K562 (cell line): ENCODE measurements around the gene CNIH1. TPM values are rescaled to one million over a fixed set of nuclear protein-coding genes. Genes with fewer than 3 reads are reported as not detected.

Experiments
- CBX1 ChIP-seq: sonication (generic); IDR thresholded peaks from 2 replicates; pipeline ENCODE4 v1.6.1; 2016; ENCODE audit warnings: antibody characterized with exemption, low read depth, mild to moderate bottlenecking
- CHD1 ChIP-seq: fragments of 200-600 bp; sonication (generic); IDR thresholded peaks from one replicate; pipeline ENCODE4 v1.6.1; 2012; ENCODE audit warnings: mild to moderate bottlenecking, moderate library complexity, low read length, inconsistent platforms
- CXXC5 ChIP-seq: fragments of 250-450 bp; sonication (Bioruptor Pico); IDR thresholded peaks from 2 replicates; pipeline ENCODE4 v1.8.0; 2022; ENCODE audit warnings: inconsistent platforms, mild to moderate bottlenecking, moderate library complexity
- GABPA ChIP-seq: fragments of 200-800 bp; sonication (Bioruptor generic); conservative IDR thresholded peaks from 2 replicates; pipeline ENCODE4 v1.6.1; 2016; ENCODE audit warnings: low read depth, missing genetic modification characterization, missing compliant biosample characterization
- MED1 ChIP-seq: sonication (generic); formaldehyde crosslinking; IDR thresholded peaks from 2 replicates; pipeline ENCODE4 v1.8.1; 2023; ENCODE audit warnings: missing genetic modification reagents, borderline replicate concordance
- PHTF2 ChIP-seq: fragments of 250-450 bp; sonication (Bioruptor Pico); IDR thresholded peaks from 2 replicates; pipeline ENCODE4 v1.5.0; 2021; ENCODE audit warnings: mild to moderate bottlenecking
- STAG1 ChIP-seq: sonication (generic); formaldehyde crosslinking; IDR thresholded peaks from 2 replicates; pipeline ENCODE4 v1.5.0; 2020; ENCODE audit warnings: missing genetic modification reagents, borderline replicate concordance
- ZKSCAN3 ChIP-seq: fragments of 250-450 bp; sonication (Bioruptor Pico); IDR thresholded peaks from 2 replicates; pipeline ENCODE4 v1.4.0; 2020
- ZNF232 ChIP-seq: sonication (generic); formaldehyde crosslinking; IDR thresholded peaks from 2 replicates; pipeline ENCODE4 v1.8.0; 2022; ENCODE audit warnings: mild to moderate bottlenecking, missing genetic modification reagents
- polyA plus RNA-seq, 8 experiments: library from polyadenylated mRNA; depleted of rRNA in 4 of 8; stranded (reverse) in 5 of 8; unstranded in 3 of 8; fragments of >200 nt; fragmentation: Nextera tagmentation in 2 of 8; fragmentation: Illumina TruSeq in 1 of 8; extraction: Ambion mirVana in 2 of 8; extraction: Trizol in 1 of 8; gene quantifications; 2 replicates each; pipeline versions ENCODE4 v1.2.1 to v1.2.3, GENCODE V29; 2011 to 2014; ENCODE audit warnings: inconsistent platforms in 1 of 8, missing spikeins in 1 of 8
- total RNA-seq, 7 experiments: library from RNA; depleted of rRNA in 6 of 7; stranded (reverse); fragments of >200 nt in 6 of 7; fragmentation: Illumina TruSeq in 2 of 7; extraction: Trizol in 2 of 7; gene quantifications; 2 replicates each; pipeline versions ENCODE4 v1.2.1 to v1.2.3, GENCODE V29; 2011 to 2021; ENCODE audit warnings: low replicate concordance in 1 of 7
- TF ChIP-seq, protein P1 (sequence below), 3 experiments: fragments of 200-800 bp in 1 of 3; fragments of 250-450 bp in 1 of 3; fragments of 450-650 bp in 1 of 3; sonication (Bioruptor Pico) in 1 of 3; sonication (Bioruptor generic) in 1 of 3; formaldehyde crosslinking in 1 of 3; IDR thresholded peaks; 2 replicates each; pipeline versions ENCODE4 v1.6.1 to v1.8.0; 2016 to 2022; ENCODE audit warnings: mild to moderate bottlenecking in 2 of 3, missing genetic modification characterization in 2 of 3, missing compliant biosample characterization in 1 of 3, moderate library complexity in 1 of 3
- TF ChIP-seq, protein P2 (sequence below): IDR thresholded peaks from 3 replicates; pipeline ENCODE4 v1.6.1; 2011; ENCODE audit warnings: borderline replicate concordance, mild to moderate bottlenecking, moderate library complexity; ENCODE audit not compliant: insufficient read length; ENCODE audit errors: extremely low read depth
- TF ChIP-seq, protein P3 (sequence below): fragments of 250-450 bp; sonication (Bioruptor Pico); IDR thresholded peaks from 2 replicates; pipeline ENCODE4 v1.4.0; 2020; ENCODE audit warnings: mild to moderate bottlenecking, moderate library complexity, borderline replicate concordance
- TF ChIP-seq, protein P4 (sequence below): fragments of 450-650 bp; formaldehyde crosslinking; IDR thresholded peaks from 2 replicates; pipeline ENCODE4 v1.4.0; 2020; ENCODE audit warnings: mild to moderate bottlenecking, mixed read lengths
- TF ChIP-seq, protein P5 (sequence below): fragments of 450-650 bp; IDR thresholded peaks from 2 replicates; pipeline ENCODE4 v1.6.1; 2014; ENCODE audit warnings: low read depth, mild to moderate bottlenecking, moderate library complexity, borderline replicate concordance

CNIH1 gene
- total and polyA plus RNA-seq, 9 of the 15 experiments (the other 6 are each of a cell fraction or from before 2014, with no cell fraction given), result 13.9 to 283 (median 77.3) TPM

DNA sequence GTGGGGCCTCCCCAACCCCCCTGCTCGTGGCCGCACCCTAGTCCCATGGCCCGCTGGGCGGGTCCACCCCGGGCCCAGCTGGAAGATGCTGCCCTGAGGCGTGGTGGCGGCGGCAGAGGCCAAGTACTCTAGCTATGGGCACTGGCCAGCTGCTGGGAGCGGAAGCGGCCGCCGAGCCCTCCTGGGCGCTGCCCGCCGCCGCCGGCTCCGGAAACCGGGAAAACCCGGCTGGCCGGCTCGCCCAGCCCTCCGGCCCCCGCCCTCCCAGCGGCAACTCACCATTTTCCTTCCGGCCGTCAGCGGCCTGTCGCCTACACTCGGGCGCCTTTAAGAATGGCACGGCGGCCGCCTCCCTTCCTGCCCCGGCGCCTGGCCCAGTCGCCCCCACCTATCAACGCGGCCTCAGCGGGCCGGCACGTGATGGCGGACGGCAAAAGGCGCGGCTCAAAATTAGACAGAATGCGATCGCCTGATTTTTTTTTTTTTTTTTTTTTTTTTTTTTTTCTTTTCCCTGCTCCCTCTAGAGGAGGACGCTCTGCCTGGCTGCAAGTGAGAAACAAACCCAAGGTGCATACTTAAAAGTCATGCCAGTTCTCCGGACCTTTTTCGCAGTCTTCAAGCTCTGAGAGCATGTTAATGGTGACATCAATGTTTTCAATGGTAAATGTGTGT, 47.6 kb upstream of the CNIH1 start, which contains the start of gene GMFB (continued):
- TF ChIP-seq, protein P1, sequence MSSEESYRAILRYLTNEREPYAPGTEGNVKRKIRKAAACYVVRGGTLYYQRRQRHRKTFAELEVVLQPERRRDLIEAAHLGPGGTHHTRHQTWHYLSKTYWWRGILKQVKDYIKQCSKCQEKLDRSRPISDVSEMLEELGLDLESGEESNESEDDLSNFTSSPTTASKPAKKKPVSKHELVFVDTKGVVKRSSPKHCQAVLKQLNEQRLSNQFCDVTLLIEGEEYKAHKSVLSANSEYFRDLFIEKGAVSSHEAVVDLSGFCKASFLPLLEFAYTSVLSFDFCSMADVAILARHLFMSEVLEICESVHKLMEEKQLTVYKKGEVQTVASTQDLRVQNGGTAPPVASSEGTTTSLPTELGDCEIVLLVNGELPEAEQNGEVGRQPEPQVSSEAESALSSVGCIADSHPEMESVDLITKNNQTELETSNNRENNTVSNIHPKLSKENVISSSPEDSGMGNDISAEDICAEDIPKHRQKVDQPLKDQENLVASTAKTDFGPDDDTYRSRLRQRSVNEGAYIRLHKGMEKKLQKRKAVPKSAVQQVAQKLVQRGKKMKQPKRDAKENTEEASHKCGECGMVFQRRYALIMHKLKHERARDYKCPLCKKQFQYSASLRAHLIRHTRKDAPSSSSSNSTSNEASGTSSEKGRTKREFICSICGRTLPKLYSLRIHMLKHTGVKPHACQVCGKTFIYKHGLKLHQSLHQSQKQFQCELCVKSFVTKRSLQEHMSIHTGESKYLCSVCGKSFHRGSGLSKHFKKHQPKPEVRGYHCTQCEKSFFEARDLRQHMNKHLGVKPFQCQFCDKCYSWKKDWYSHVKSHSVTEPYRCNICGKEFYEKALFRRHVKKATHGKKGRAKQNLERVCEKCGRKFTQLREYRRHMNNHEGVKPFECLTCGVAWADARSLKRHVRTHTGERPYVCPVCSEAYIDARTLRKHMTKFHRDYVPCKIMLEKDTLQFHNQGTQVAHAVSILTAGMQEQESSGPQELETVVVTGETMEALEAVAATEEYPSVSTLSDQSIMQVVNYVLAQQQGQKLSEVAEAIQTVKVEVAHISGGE (CRISPR knock-in tag; IDR thresholded peaks at IDR 0.05), result peak; percentile 28 to 86 (median 54); a peak in 4 of 6 replicates
- TF ChIP-seq PHTF2 (no peak), GABPA (tag) (peak; percentile 77), ZNF232 (CRISPR knock-in tag) (no peak), ZKSCAN3 (no peak), MED1 (CRISPR knock-in tag) (no peak), STAG1 (no peak), CHD1 (no peak), CBX1 (no peak), CXXC5 (peak; percentile 82)
- TF ChIP-seq, protein P2, sequence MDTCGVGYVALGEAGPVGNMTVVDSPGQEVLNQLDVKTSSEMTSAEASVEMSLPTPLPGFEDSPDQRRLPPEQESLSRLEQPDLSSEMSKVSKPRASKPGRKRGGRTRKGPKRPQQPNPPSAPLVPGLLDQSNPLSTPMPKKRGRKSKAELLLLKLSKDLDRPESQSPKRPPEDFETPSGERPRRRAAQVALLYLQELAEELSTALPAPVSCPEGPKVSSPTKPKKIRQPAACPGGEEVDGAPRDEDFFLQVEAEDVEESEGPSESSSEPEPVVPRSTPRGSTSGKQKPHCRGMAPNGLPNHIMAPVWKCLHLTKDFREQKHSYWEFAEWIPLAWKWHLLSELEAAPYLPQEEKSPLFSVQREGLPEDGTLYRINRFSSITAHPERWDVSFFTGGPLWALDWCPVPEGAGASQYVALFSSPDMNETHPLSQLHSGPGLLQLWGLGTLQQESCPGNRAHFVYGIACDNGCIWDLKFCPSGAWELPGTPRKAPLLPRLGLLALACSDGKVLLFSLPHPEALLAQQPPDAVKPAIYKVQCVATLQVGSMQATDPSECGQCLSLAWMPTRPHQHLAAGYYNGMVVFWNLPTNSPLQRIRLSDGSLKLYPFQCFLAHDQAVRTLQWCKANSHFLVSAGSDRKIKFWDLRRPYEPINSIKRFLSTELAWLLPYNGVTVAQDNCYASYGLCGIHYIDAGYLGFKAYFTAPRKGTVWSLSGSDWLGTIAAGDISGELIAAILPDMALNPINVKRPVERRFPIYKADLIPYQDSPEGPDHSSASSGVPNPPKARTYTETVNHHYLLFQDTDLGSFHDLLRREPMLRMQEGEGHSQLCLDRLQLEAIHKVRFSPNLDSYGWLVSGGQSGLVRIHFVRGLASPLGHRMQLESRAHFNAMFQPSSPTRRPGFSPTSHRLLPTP, result no peak
- TF ChIP-seq, protein P3, sequence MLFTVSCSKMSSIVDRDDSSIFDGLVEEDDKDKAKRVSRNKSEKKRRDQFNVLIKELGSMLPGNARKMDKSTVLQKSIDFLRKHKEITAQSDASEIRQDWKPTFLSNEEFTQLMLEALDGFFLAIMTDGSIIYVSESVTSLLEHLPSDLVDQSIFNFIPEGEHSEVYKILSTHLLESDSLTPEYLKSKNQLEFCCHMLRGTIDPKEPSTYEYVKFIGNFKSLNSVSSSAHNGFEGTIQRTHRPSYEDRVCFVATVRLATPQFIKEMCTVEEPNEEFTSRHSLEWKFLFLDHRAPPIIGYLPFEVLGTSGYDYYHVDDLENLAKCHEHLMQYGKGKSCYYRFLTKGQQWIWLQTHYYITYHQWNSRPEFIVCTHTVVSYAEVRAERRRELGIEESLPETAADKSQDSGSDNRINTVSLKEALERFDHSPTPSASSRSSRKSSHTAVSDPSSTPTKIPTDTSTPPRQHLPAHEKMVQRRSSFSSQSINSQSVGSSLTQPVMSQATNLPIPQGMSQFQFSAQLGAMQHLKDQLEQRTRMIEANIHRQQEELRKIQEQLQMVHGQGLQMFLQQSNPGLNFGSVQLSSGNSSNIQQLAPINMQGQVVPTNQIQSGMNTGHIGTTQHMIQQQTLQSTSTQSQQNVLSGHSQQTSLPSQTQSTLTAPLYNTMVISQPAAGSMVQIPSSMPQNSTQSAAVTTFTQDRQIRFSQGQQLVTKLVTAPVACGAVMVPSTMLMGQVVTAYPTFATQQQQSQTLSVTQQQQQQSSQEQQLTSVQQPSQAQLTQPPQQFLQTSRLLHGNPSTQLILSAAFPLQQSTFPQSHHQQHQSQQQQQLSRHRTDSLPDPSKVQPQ (CRISPR knock-in tag), result no peak
- TF ChIP-seq, protein P4, sequence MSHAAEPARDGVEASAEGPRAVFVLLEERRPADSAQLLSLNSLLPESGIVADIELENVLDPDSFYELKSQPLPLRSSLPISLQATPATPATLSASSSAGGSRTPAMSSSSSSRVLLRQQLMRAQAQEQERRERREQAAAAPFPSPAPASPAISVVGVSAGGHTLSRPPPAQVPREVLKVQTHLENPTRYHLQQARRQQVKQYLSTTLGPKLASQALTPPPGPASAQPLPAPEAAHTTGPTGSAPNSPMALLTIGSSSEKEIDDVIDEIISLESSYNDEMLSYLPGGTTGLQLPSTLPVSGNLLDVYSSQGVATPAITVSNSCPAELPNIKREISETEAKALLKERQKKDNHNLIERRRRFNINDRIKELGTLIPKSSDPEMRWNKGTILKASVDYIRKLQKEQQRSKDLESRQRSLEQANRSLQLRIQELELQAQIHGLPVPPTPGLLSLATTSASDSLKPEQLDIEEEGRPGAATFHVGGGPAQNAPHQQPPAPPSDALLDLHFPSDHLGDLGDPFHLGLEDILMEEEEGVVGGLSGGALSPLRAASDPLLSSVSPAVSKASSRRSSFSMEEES (CRISPR knock-in tag), result no peak
- TF ChIP-seq, protein P5, sequence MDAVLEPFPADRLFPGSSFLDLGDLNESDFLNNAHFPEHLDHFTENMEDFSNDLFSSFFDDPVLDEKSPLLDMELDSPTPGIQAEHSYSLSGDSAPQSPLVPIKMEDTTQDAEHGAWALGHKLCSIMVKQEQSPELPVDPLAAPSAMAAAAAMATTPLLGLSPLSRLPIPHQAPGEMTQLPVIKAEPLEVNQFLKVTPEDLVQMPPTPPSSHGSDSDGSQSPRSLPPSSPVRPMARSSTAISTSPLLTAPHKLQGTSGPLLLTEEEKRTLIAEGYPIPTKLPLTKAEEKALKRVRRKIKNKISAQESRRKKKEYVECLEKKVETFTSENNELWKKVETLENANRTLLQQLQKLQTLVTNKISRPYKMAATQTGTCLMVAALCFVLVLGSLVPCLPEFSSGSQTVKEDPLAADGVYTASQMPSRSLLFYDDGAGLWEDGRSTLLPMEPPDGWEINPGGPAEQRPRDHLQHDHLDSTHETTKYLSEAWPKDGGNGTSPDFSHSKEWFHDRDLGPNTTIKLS, result no peak
